CD4-positive, alpha-beta T cell treated with Interleukin-15 for 1 hour (primary cell): ENCODE results near the gene DLGAP1.

Experiments
- DNase-seq: peaks from one replicate; pipeline ENCODE4 v3.0.0-alpha.2; 2020

Gene DLGAP1

GRCh38 chr18:3923750-3924149 lies 531.4 kb downstream of the DLGAP1 start:
- no peak for DNase-seq

- no peak for DNase-seq
Measured at GRCh38 chr18:3921826-3922225, 533.3 kb downstream of the DLGAP1 start.

GRCh38 chr18:3920832-3921231 lies 534.3 kb downstream of the DLGAP1 start:
- no peak for DNase-seq

- no peak for DNase-seq
Measured at GRCh38 chr18:3919396-3920061, 535.6 kb downstream of the DLGAP1 start.

GRCh38 chr18:3916082-3916481 lies 539.0 kb downstream of the DLGAP1 start:
- DNase-seq: no peak

GRCh38 chr18:3914833-3915610 lies 540.1 kb downstream of the DLGAP1 start:
- no peak for DNase-seq

- no peak for DNase-seq
Measured at GRCh38 chr18:3914109-3914508, 541.0 kb downstream of the DLGAP1 start.

GRCh38 chr18:3912705-3913104 lies 542.4 kb downstream of the DLGAP1 start:
- DNase-seq: no peak

- no peak for DNase-seq
Measured at GRCh38 chr18:3911413-3911812, 543.7 kb downstream of the DLGAP1 start.

GRCh38 chr18:3910512-3910911 lies 544.6 kb downstream of the DLGAP1 start:
- DNase-seq: no peak

- no peak for DNase-seq
Measured at GRCh38 chr18:3907955-3908354, 547.2 kb downstream of the DLGAP1 start.

GRCh38 chr18:3906116-3906750 lies 548.9 kb downstream of the DLGAP1 start:
- DNase-seq: no peak

GRCh38 chr18:3903337-3903736 lies 551.8 kb downstream of the DLGAP1 start:
- DNase-seq: no peak

GRCh38 chr18:3902676-3903075 lies 552.4 kb downstream of the DLGAP1 start:
- no peak for DNase-seq

- no peak for DNase-seq
Measured at GRCh38 chr18:3901811-3902210, 553.3 kb downstream of the DLGAP1 start.

- no peak for DNase-seq
Measured at GRCh38 chr18:3901042-3901441, 554.1 kb downstream of the DLGAP1 start.

GRCh38 chr18:3900327-3900726 lies 554.8 kb downstream of the DLGAP1 start:
- DNase-seq: no peak

GRCh38 chr18:3898861-3899613 lies 556.1 kb downstream of the DLGAP1 start:
- no peak for DNase-seq

- no peak for DNase-seq
Measured at GRCh38 chr18:3892152-3892551, 563.0 kb downstream of the DLGAP1 start.

- no peak for DNase-seq
Measured at GRCh38 chr18:3891245-3891644, 563.9 kb downstream of the DLGAP1 start.

GRCh38 chr18:3889803-3890202 lies 565.3 kb downstream of the DLGAP1 start:
- no peak for DNase-seq

- no peak for DNase-seq
Measured at GRCh38 chr18:3889121-3889520, 566.0 kb downstream of the DLGAP1 start.

- DNase-seq: no peak
Measured at GRCh38 chr18:3886575-3887322, 568.4 kb downstream of the DLGAP1 start.
